K562 (cell line): ENCODE results near the gene PRSS21. TPM values are rescaled to one million over a fixed set of nuclear protein-coding genes. Genes with fewer than 3 reads are reported as not detected.

Experiments used
- ARID4B ChIP-seq: sonication (generic); formaldehyde crosslinking; IDR thresholded peaks from 2 replicates; pipeline ENCODE4 v1.8.0; 2022; ENCODE audit warnings: mild to moderate bottlenecking, missing genetic modification reagents
- BDP1 ChIP-seq: IDR thresholded peaks from 3 replicates; pipeline ENCODE4 v1.6.1; 2011; ENCODE audit not compliant: insufficient read length, insufficient read depth
- BRD4 ChIP-seq: fragments of 200-600 bp; sonication (generic); IDR thresholded peaks from 2 replicates; pipeline ENCODE4 v1.6.1; 2017; ENCODE audit warnings: inconsistent platforms
- CCNT2 ChIP-seq: IDR thresholded peaks from 2 replicates; pipeline ENCODE4 v1.6.1; 2011; ENCODE audit warnings: borderline replicate concordance, low read depth, mild to moderate bottlenecking, moderate library complexity, mixed read lengths, low read length; ENCODE audit not compliant: insufficient read length; ENCODE audit errors: extremely low read depth
- ETV1 ChIP-seq: fragments of 450-650 bp; conservative IDR thresholded peaks from 2 replicates; pipeline ENCODE4 v1.6.1; 2016; ENCODE audit warnings: missing genetic modification characterization, control low read depth, low read depth, missing compliant biosample characterization
- GTF2A2 ChIP-seq: IDR thresholded peaks from 2 replicates; pipeline ENCODE4 v1.6.1; 2016; ENCODE audit warnings: mild to moderate bottlenecking, missing genetic modification characterization, missing compliant biosample characterization
- HNRNPUL1 ChIP-seq: fragments of 200-400 bp; formaldehyde crosslinking; IDR thresholded peaks from 2 replicates; pipeline ENCODE4 v1.6.1; 2017; ENCODE audit warnings: low read length
- ILF3 ChIP-seq: fragments of 450-650 bp; IDR thresholded peaks from 2 replicates; pipeline ENCODE4 v1.6.1; 2018; ENCODE audit warnings: antibody characterized with exemption, mild to moderate bottlenecking, moderate library complexity, borderline replicate concordance
- PREB ChIP-seq: sonication (generic); formaldehyde crosslinking; IDR thresholded peaks from 2 replicates; pipeline ENCODE4 v1.8.1; 2023; ENCODE audit warnings: mild to moderate bottlenecking, missing genetic modification reagents
- RBM34 ChIP-seq: fragments of 200-400 bp; formaldehyde crosslinking; IDR thresholded peaks from 2 replicates; pipeline ENCODE4 v1.6.1; 2018; ENCODE audit warnings: low read length, borderline replicate concordance; ENCODE audit not compliant: insufficient read depth
- RBM39 ChIP-seq: fragments of 200-400 bp; formaldehyde crosslinking; optimal IDR thresholded peaks from 2 replicates; pipeline ENCODE3; 2018; ENCODE audit warnings: low read depth, low read length
- TAF7 ChIP-seq: fragments of 450-650 bp; IDR thresholded peaks from 2 replicates; pipeline ENCODE4 v1.6.1; 2016; ENCODE audit warnings: missing genetic modification characterization, missing compliant biosample characterization
- TEAD4 ChIP-seq, 2 experiments: sonication (generic) in 1 of 2; formaldehyde crosslinking in 1 of 2; IDR thresholded peaks; 2 replicates each; pipeline versions ENCODE4 v1.6.1 to v1.8.0; 2012 to 2022; ENCODE audit warnings: borderline replicate concordance in 1 of 2, inconsistent platforms in 1 of 2, low read length in 1 of 2, mild to moderate bottlenecking in 1 of 2, missing genetic modification reagents in 1 of 2
- TFE3 ChIP-seq: fragments of 450-650 bp; formaldehyde crosslinking; IDR thresholded peaks from 2 replicates; pipeline ENCODE4 v1.4.0; 2020; ENCODE audit warnings: mild to moderate bottlenecking, mixed read lengths
- ZBTB43 ChIP-seq: sonication (generic); formaldehyde crosslinking; IDR thresholded peaks from 2 replicates; pipeline ENCODE4 v1.8.0; 2023; ENCODE audit warnings: mild to moderate bottlenecking, missing genetic modification reagents
- ZNF445 ChIP-seq: fragments of 250-450 bp; sonication (Bioruptor Pico); IDR thresholded peaks from 2 replicates; pipeline ENCODE4 v1.4.0; 2020; ENCODE audit warnings: low read depth, mild to moderate bottlenecking, moderate library complexity
- ZNF76 ChIP-seq: fragments of 250-450 bp; sonication (Bioruptor Pico); IDR thresholded peaks from 2 replicates; pipeline ENCODE4 v1.4.0; 2020; ENCODE audit warnings: mild to moderate bottlenecking, moderate library complexity, borderline replicate concordance
- polyA plus RNA-seq, 8 experiments: library from polyadenylated mRNA; depleted of rRNA in 4 of 8; stranded (reverse) in 5 of 8; unstranded in 3 of 8; fragments of >200 nt; fragmentation: Nextera tagmentation in 2 of 8; fragmentation: Illumina TruSeq in 1 of 8; extraction: Ambion mirVana in 2 of 8; extraction: Trizol in 1 of 8; gene quantifications; 2 replicates each; pipeline versions ENCODE4 v1.2.1 to v1.2.3, GENCODE V29; 2011 to 2014; ENCODE audit warnings: inconsistent platforms in 1 of 8, missing spikeins in 1 of 8
- total RNA-seq, 7 experiments: library from RNA; depleted of rRNA in 6 of 7; stranded (reverse); fragments of >200 nt in 6 of 7; fragmentation: Illumina TruSeq in 2 of 7; extraction: Trizol in 2 of 7; gene quantifications; 2 replicates each; pipeline versions ENCODE4 v1.2.1 to v1.2.3, GENCODE V29; 2011 to 2021; ENCODE audit warnings: low replicate concordance in 1 of 7

The PRSS21 gene
- total and polyA plus RNA-seq, 9 of the 15 experiments (the other 6 are each of a cell fraction or from before 2014, with no cell fraction given), result 12.1 to 121 (median 61.3) TPM

GRCh38 chr16:2777231-2777902, 39.7 kb upstream of the PRSS21 start, which contains the start of gene ELOB (continued):
- TF ChIP-seq TEAD4 (IDR thresholded peaks at IDR 0.05; ENCODE audit: low read length), result peak; percentile 73
- TF ChIP-seq TEAD4 (CRISPR knock-in tag; IDR thresholded peaks at IDR 0.05; ENCODE audit: borderline replicate concordance), result no peak
- peak; percentile 84; the same call in 1 of the 2 replicates for TF ChIP-seq ILF3
- 0 out of 2 replicates have a peak, but pooled peaks have one; percentile 64 for TF ChIP-seq PREB (CRISPR knock-in tag)
- 0 out of 2 replicates have a peak, but pooled peaks have one; percentile 60 for TF ChIP-seq ZNF445 (CRISPR knock-in tag)
- TF ChIP-seq RBM34, result no peak
- TF ChIP-seq ZNF76 (CRISPR knock-in tag), result peak; percentile 82; the same call in 1 of the 2 replicates
- no peak for TF ChIP-seq RBM39
- TF ChIP-seq BRD4, result peak; percentile 92; the same call in 1 of the 2 replicates
- TF ChIP-seq GTF2A2 (tag), result peak; percentile 66; the same call in 1 of the 2 replicates
- TF ChIP-seq TAF7 (tag), result peak; percentile 96
- TF ChIP-seq TFE3, result no peak
- peak; percentile 59; the same call in 1 of the 2 replicates for TF ChIP-seq ARID4B (CRISPR knock-in tag)
- TF ChIP-seq HNRNPUL1, result no peak
- no peak for TF ChIP-seq ETV1
- peak; percentile 43 for TF ChIP-seq CCNT2
- TF ChIP-seq ZBTB43 (CRISPR knock-in tag), result peak; percentile 83; the same call in 1 of the 2 replicates
- no peak for TF ChIP-seq BDP1
